ENCODE data around the gene NEUROG1. TPM values are rescaled to one million over a fixed set of nuclear protein-coding genes. Genes with fewer than 3 reads are reported as not detected.
"Not testable (repeated sequence)": the region's sequence is repeated elsewhere in the genome, so short reads cannot be mapped to it uniquely, and the experiment has no call there.

Gene NEUROG1
- total RNA-seq, 2 experiments from 2014 or later, result not detected

GRCh38 chr5:135535420-135535819, 344 bp downstream of the NEUROG1 start:
- peaks cover 6% of the 10 kb centered on the region for H3K4me1 Mint-ChIP-seq (ENCODE audit: low read depth)
- no peak overlapping the region for H3K27ac Mint-ChIP-seq
- ATAC-seq (no peak), DNase-seq (no peak)
- TF ChIP-seq CTCF (IDR thresholded peaks at IDR 0.05), result no peak
- ChIA-PET POLR2A (no interaction called here), CTCF (interaction anchor here (1.9 kb wide), 1 partner anchor 31 kb away, joined by 8 read pairs; no protein-coding TSS in a partner anchor)
- H3K27me3 Mint-ChIP-seq, result peaks cover 79% of the 10 kb centered on the region
- no peaks in the 10 kb centered on the region for H3K36me3 Mint-ChIP-seq (ENCODE audit: low read depth)
- H3K4me3 Mint-ChIP-seq, result no peak overlapping the region
- no peaks in the 10 kb centered on the region for H3K9me3 Mint-ChIP-seq
- intact Hi-C loops (cut with micrococcal nuclease), result no loop called here

- DNase-seq (no peak), ATAC-seq (no peak)
- Mint-ChIP-seq H3K4me3 (no peak overlapping the region), H3K4me1 (ENCODE audit: low read depth) (peaks cover 6% of the 10 kb centered on the region), H3K36me3 (ENCODE audit: low read depth) (no peaks in the 10 kb centered on the region), H3K27ac (no peak overlapping the region), H3K27me3 (peaks cover 78% of the 10 kb centered on the region), H3K9me3 (no peaks in the 10 kb centered on the region)
- intact Hi-C loops (cut with micrococcal nuclease), result no loop called here
- CTCF ChIA-PET, result interaction anchor here (1.1 to 1.9 kb wide), 4 partner anchors 19 to 68 kb away, joined by 3 to 8 read pairs (median 4); no protein-coding TSS in a partner anchor
- no peak for TF ChIP-seq CTCF (IDR thresholded peaks at IDR 0.05)
- POLR2A ChIA-PET, result no interaction called here
Observed at GRCh38 chr5:135534609-135535419, 950 bp downstream of the NEUROG1 start.

- ATAC-seq, result no peak
- POLR2A ChIA-PET, result interaction anchor here (0.7 kb wide), 1 partner anchor 18 kb away, joined by 3 read pairs; no protein-coding TSS in a partner anchor
- TF ChIP-seq CTCF (IDR thresholded peaks at IDR 0.05), result no peak
- H3K4me1 Mint-ChIP-seq (ENCODE audit: low read depth), result peaks cover 6% of the 10 kb centered on the region
- CTCF ChIA-PET, result interaction anchor here (0.8 to 1.9 kb wide), 7 partner anchors 18 to 108 kb away, joined by 3 to 8 read pairs (median 3); no protein-coding TSS in a partner anchor
- DNase-seq, result no peak
- no peak overlapping the region for H3K4me3 Mint-ChIP-seq
- H3K27ac Mint-ChIP-seq, result no peak overlapping the region
- intact Hi-C loops (cut with micrococcal nuclease), result no loop called here
- H3K36me3 Mint-ChIP-seq (ENCODE audit: low read depth), result no peaks in the 10 kb centered on the region
- H3K27me3 Mint-ChIP-seq, result peaks cover 73% of the 10 kb centered on the region
- H3K9me3 Mint-ChIP-seq, result no peaks in the 10 kb centered on the region
Observed at GRCh38 chr5:135533794-135534193, 2.0 kb downstream of the NEUROG1 start.

GRCh38 chr5:135533334-135533733, 2.4 kb downstream of the NEUROG1 start:
- DNase-seq (no peak), ATAC-seq (no peak)
- Mint-ChIP-seq H3K9me3 (no peaks in the 10 kb centered on the region), H3K4me3 (no peak overlapping the region), H3K27me3 (peaks cover 71% of the 10 kb centered on the region), H3K27ac (no peak overlapping the region), H3K4me1 (ENCODE audit: low read depth) (peaks cover 6% of the 10 kb centered on the region), H3K36me3 (ENCODE audit: low read depth) (no peaks in the 10 kb centered on the region)
- intact Hi-C loops (cut with micrococcal nuclease), result no loop called here
- TF ChIP-seq CTCF (IDR thresholded peaks at IDR 0.05), result no peak
- ChIA-PET CTCF (interaction anchor here (0.8 to 1.8 kb wide), 4 partner anchors 18 to 107 kb away, joined by 3 to 5 read pairs (median 3); no protein-coding TSS in a partner anchor), POLR2A (interaction anchor here (0.7 kb wide), 1 partner anchor 17 kb away, joined by 3 read pairs; no protein-coding TSS in a partner anchor)

GRCh38 chr5:135529576-135529975, 6.2 kb downstream of the NEUROG1 start:
- CTCF ChIA-PET, result interaction anchor here (1.1 to 1.5 kb wide), 2 partner anchors 63 to 65 kb away, joined by 3 to 4 read pairs; no protein-coding TSS in a partner anchor
- POLR2A ChIA-PET, result interaction anchor here (0.6 kb wide), 1 partner anchor 25 kb away, joined by 3 read pairs; no protein-coding TSS in a partner anchor
- not testable (repeated sequence) for H3K4me1 Mint-ChIP-seq (ENCODE audit: low read depth)

More at GRCh38 chr5:135529576-135529975, 6.2 kb downstream of the NEUROG1 start:
- ATAC-seq; DNase-seq; H3K36me3 Mint-ChIP-seq (ENCODE audit: low read depth); intact Hi-C loops (cut with micrococcal nuclease); H3K27ac Mint-ChIP-seq; H3K9me3 Mint-ChIP-seq; H3K4me3 Mint-ChIP-seq: not testable (repeated sequence)
- H3K27me3 Mint-ChIP-seq, result peaks cover 42% of the 10 kb centered on the region

Data from activated CD8-positive, alpha-beta T cell treated with anti-CD3 and anti-CD28 coated beads for 36 hours (primary cell).